GM23248 (cell line): ENCODE measurements around the gene PIEZO1. TPM values are rescaled to one million over a fixed set of nuclear protein-coding genes. Genes with fewer than 3 reads are reported as not detected.

Experiments
- DNase-seq: peaks from one replicate; pipeline ENCODE4 v3.0.0-alpha.2; 2015
- H2AFZ ChIP-seq: fragments of 200-600 bp; sonication (generic); 2 replicates; pipeline ENCODE4 v1.6.1; 2016; ENCODE audit warnings: antibody characterized with exemption
- H3F3A ChIP-seq: fragments of 200-600 bp; sonication (generic); 2 replicates; pipeline ENCODE4 v1.6.1; 2016; ENCODE audit warnings: mild to moderate bottlenecking, antibody characterized with exemption, mixed run types; ENCODE audit not compliant: insufficient read depth
- H3K27ac ChIP-seq: fragments of 200-600 bp; sonication (generic); 2 replicates; pipeline ENCODE4 v1.5.1; 2016; ENCODE audit warnings: mild to moderate bottlenecking
- H3K27me3 ChIP-seq: fragments of 200-600 bp; sonication (generic); replicated peaks from 2 replicates; pipeline ENCODE4 v1.6.1; 2016; ENCODE audit warnings: mild to moderate bottlenecking; ENCODE audit not compliant: insufficient read depth
- H3K36me3 ChIP-seq: fragments of 200-600 bp; sonication (generic); 2 replicates; pipeline ENCODE4 v1.6.1; 2016; ENCODE audit warnings: low read depth, mild to moderate bottlenecking
- H3K4me1 ChIP-seq: fragments of 200-600 bp; sonication (generic); 2 replicates; pipeline ENCODE4 v1.6.1; 2016; ENCODE audit warnings: mild to moderate bottlenecking; ENCODE audit not compliant: insufficient read depth
- H3K4me2 ChIP-seq: fragments of 200-600 bp; sonication (generic); one replicate; pipeline ENCODE4 v1.6.1; 2016; ENCODE audit warnings: mild to moderate bottlenecking; ENCODE audit not compliant: unreplicated experiment
- H3K4me3 ChIP-seq: fragments of 200-600 bp; sonication (generic); 2 replicates; pipeline ENCODE4 v1.5.1; 2016; ENCODE audit warnings: mild to moderate bottlenecking
- H3K79me2 ChIP-seq: fragments of 200-600 bp; sonication (generic); 2 replicates; pipeline ENCODE4 v1.6.1; 2016; ENCODE audit warnings: mild to moderate bottlenecking; ENCODE audit not compliant: insufficient read depth
- H3K9ac ChIP-seq: fragments of 200-600 bp; sonication (generic); 2 replicates; pipeline ENCODE4 v1.6.1; 2016; ENCODE audit warnings: mild to moderate bottlenecking
- H3K9me2 ChIP-seq: fragments of 200-600 bp; sonication (generic); 2 replicates; pipeline ENCODE4 v1.6.1; 2016; ENCODE audit warnings: mixed run types, mild to moderate bottlenecking, moderate library complexity; ENCODE audit not compliant: insufficient read depth
- H3K9me3 ChIP-seq: fragments of 200-600 bp; sonication (generic); one replicate; pipeline ENCODE4 v1.6.1; 2017; ENCODE audit warnings: low read depth
- H4K20me1 ChIP-seq: fragments of 200-600 bp; sonication (generic); 2 replicates; pipeline ENCODE4 v1.6.0; 2016; ENCODE audit not compliant: insufficient read depth
- EZH2 ChIP-seq: fragments of 200-600 bp; sonication (generic); IDR thresholded peaks from 2 replicates; pipeline ENCODE4 v1.6.1; 2018; ENCODE audit warnings: antibody characterized with exemption, mild to moderate bottlenecking; ENCODE audit not compliant: insufficient read depth, poor library complexity, severe bottlenecking
- EZH2phosphoT487 ChIP-seq: fragments of 200-600 bp; sonication (generic); IDR thresholded peaks from 2 replicates; pipeline ENCODE4 v1.6.1; 2018; ENCODE audit warnings: antibody characterized with exemption, moderate library complexity, mild to moderate bottlenecking, low read depth; ENCODE audit not compliant: insufficient read depth
- WGBS, 2 experiments: methylation state at CpG; one replicate each; pipeline ENCODE4 v1.1.6; 2015 to 2017; ENCODE audit warnings: low lambda C conversion rate in 2 of 2, low coverage in 1 of 2; ENCODE audit errors: missing lambda C conversion rate in 2 of 2; 5-methylcytosine and 5-hydroxymethylcytosine counted together
- in situ Hi-C: fragments of 300-500 bp; cut with MboI; formaldehyde crosslinking; loops from 2 replicates; pipeline ENCODE4 v1.15.0; 2020
- polyA plus RNA-seq: library from polyadenylated mRNA; unstranded; fragments of >200 nt; fragmentation: Nextera tagmentation; extraction: Ambion mirVana; gene quantifications from 2 replicates; pipeline ENCODE4 v1.2.1, GENCODE V29; 2016
- total RNA-seq: library from RNA; depleted of rRNA; stranded (reverse); fragments of >200 nt; shearing (Covaris generic); gene quantifications from 2 replicates; pipeline ENCODE4 v1.2.3, GENCODE V29; 2014

PIEZO1 gene
- total and polyA plus RNA-seq, 2 experiments from 2014 or later, result 95.3 to 223 TPM

DNA sequence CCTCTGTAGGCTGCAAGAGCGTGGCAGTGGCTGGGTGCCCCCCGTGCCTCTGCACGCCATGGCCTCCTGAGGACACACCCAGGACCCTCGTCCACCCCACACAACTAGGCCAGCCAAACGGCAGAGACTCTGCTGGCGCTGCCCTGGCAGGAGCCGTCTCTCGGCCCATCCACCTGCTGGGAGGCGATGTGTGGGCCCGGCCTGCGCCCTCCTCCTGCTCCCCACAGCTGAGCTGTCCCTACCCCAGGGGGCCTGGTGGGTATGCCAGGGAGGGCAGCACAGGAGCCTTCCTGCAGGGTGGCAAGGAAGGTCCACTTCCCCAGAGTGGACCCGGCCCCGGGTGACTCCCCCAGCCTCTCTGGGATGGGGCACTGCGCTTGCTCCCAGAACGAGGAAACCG, 85.8 kb downstream of the PIEZO1 start:
- Histone ChIP-seq H3K9me3 (no peaks in the 10 kb centered on the region), H3K79me2 (no peaks in the 10 kb centered on the region), H3K4me1 (peaks cover 3% of the 10 kb centered on the region; the same call in 1 of the 2 replicates), H3K36me3 (no peaks in the 10 kb centered on the region), H3K27me3 (no peaks in the 10 kb centered on the region), H3K4me2 (no peak overlapping the region), H3K9me2 (no peaks in the 10 kb centered on the region), H4K20me1 (no peaks in the 10 kb centered on the region), H3K27ac (no peak overlapping the region), H3F3A (no peaks in the 10 kb centered on the region), H3K9ac (no peak overlapping the region), H3K4me3 (no peak overlapping the region), H2AFZ (no peak overlapping the region)
- 93 to 98% methylated on average over 15 to 16 of the region's 16 CpGs for WGBS, 2 experiments
- DNase-seq, result no peak
- TF ChIP-seq EZH2 (no peak), EZH2phosphoT487 (no peak)
- in situ Hi-C loops, result no loop called here

DNA sequence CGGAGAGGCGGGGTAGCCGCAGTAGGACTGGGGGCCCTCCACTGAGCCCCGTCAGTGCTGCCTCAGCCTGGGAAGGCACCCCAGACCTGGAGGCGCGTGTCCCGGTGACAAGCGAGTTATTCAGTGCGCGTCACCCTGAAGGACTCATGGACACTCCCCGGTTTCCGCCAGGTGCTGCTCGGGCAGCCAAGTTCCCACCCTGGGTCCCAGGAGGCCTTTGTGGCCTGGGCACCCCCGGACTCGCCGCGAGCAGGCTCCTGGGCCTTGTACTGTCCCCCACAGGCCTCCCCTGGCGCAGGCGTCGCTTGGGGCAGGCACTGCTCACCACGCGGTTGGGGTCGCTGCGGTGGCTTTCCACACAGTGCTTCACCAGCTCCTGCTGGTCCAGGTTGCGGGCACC, 86.4 kb downstream of the PIEZO1 start:
- DNase-seq, result no peak
- no peaks in the 10 kb centered on the region for H3K9me2 ChIP-seq
- H4K20me1 ChIP-seq, result no peaks in the 10 kb centered on the region
- H2AFZ ChIP-seq, result no peak overlapping the region
- peaks cover 3% of the 10 kb centered on the region; the same call in 1 of the 2 replicates for H3K4me1 ChIP-seq
- in situ Hi-C loops, result no loop called here
- no peaks in the 10 kb centered on the region for H3K79me2 ChIP-seq
- no peak overlapping the region for H3K4me2 ChIP-seq
- no peak for TF ChIP-seq EZH2phosphoT487
- TF ChIP-seq EZH2, result no peak
- H3F3A ChIP-seq, result no peaks in the 10 kb centered on the region
- H3K27me3 ChIP-seq, result no peaks in the 10 kb centered on the region
- no peak overlapping the region for H3K9ac ChIP-seq
- WGBS, 2 experiments, result 95 to 96% methylated on average over 21 to 23 of the region's 25 CpGs
- no peak overlapping the region for H3K27ac ChIP-seq
- no peaks in the 10 kb centered on the region for H3K9me3 ChIP-seq
- no peak overlapping the region for H3K4me3 ChIP-seq
- no peaks in the 10 kb centered on the region for H3K36me3 ChIP-seq

DNA sequence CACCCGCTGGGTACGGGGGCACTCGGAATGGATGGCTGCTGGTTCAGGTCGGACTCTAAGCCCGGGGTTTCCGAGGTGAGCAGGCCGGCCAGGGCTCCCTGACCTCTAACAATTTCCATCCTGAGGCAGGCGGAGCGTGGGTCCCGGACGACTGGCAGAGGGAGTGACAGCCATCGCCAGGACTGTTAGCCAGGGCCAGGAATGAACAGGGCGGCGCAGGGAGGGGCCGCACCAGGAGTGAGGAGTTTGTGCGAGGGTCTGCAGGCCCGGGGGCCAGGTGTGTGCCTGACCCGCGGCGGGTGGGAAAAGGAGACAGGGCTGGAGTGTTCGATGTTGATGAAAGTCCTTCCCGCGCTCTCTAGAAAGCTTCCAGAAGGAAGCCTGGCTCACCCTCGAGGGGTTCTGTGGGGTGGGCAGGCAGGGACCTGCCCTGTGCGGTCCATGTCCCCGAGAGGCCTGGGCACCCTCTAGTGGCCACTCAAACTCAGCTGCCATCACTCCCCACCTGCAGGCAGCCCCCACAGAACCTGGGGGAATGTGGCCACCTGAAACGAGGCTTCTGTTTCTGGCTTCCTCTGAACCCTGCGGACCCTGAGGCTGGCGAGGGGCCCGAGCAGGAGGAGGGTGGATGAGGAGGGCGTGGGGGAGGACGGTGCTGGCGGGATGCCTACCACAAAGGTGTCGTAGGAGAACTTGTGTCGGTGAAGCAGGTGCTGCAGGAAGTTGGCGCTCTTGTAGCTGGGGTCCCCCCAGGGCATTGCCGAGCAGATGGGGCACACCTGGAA, 87.0 kb downstream of the PIEZO1 start:
- Histone ChIP-seq H3K4me2 (no peak overlapping the region), H3F3A (no peaks in the 10 kb centered on the region), H4K20me1 (no peaks in the 10 kb centered on the region), H3K9me2 (no peaks in the 10 kb centered on the region), H3K27me3 (no peaks in the 10 kb centered on the region), H3K4me1 (peaks cover 3% of the 10 kb centered on the region; the same call in 1 of the 2 replicates), H3K4me3 (no peak overlapping the region), H3K9ac (no peak overlapping the region), H2AFZ (no peak overlapping the region), H3K27ac (no peak overlapping the region), H3K9me3 (no peaks in the 10 kb centered on the region), H3K79me2 (no peaks in the 10 kb centered on the region), H3K36me3 (no peaks in the 10 kb centered on the region)
- no peak for DNase-seq
- in situ Hi-C loops, result no loop called here
- TF ChIP-seq EZH2, result no peak
- no peak for TF ChIP-seq EZH2phosphoT487
- WGBS, 2 experiments, result 91 to 95% methylated on average over 37 of the region's 37 CpGs

DNA sequence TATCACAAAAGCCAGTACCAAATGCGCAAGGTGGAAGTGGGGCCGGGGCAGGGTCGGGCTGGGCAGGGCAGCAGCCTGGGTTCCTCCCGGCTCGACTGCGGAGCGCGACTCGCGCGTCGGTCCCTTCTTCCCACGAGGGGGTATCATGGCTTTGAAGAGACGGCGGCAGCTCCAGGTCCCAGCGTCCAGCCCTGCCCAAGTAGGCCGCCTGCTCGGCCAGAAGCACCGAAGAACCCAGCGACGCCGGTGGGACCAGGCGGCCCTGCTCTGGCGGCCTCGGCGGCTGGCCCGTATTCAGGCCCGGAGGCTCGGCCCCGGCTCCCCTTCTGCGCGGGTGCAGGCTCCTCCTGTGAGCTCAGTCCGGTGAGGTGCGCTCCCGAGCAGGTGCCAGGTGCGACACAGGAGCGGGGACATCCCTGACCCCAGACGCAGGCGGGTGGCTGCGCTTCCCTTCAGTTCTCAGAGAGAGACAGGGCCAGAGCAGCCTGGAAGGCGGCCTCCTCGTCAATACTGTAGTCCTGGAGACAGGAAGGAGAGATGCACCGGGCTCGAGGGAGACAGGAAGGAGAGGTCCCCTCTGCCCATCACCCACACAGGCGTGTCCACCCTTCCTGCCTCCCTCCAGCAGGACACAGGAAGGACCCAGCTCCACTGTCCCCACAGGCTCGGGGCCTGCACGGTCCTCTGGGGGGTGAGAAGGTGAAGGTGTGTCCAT, 87.7 kb downstream of the PIEZO1 start:
- TF ChIP-seq EZH2phosphoT487 (no peak), EZH2 (no peak)
- Histone ChIP-seq H3F3A (no peaks in the 10 kb centered on the region), H3K36me3 (no peaks in the 10 kb centered on the region), H4K20me1 (no peaks in the 10 kb centered on the region), H3K9ac (no peak overlapping the region), H3K4me2 (no peak overlapping the region), H2AFZ (no peak overlapping the region), H3K4me1 (peaks cover 3% of the 10 kb centered on the region; the same call in 1 of the 2 replicates), H3K9me2 (no peaks in the 10 kb centered on the region), H3K27me3 (no peaks in the 10 kb centered on the region), H3K79me2 (no peaks in the 10 kb centered on the region), H3K4me3 (no peak overlapping the region), H3K9me3 (no peaks in the 10 kb centered on the region), H3K27ac (no peak overlapping the region)
- 91 to 92% methylated on average over 29 to 41 of the region's 47 CpGs for WGBS, 2 experiments
- no peak for DNase-seq
- in situ Hi-C loops, result no loop called here
